Measurements from ENCODE around the gene MTCL1. TPM values are rescaled to one million over a fixed set of nuclear protein-coding genes. Genes with fewer than 3 reads are reported as not detected.

MTCL1 gene
- total RNA-seq, 1 donor from 2014 or later, result 15.9 TPM

DNA sequence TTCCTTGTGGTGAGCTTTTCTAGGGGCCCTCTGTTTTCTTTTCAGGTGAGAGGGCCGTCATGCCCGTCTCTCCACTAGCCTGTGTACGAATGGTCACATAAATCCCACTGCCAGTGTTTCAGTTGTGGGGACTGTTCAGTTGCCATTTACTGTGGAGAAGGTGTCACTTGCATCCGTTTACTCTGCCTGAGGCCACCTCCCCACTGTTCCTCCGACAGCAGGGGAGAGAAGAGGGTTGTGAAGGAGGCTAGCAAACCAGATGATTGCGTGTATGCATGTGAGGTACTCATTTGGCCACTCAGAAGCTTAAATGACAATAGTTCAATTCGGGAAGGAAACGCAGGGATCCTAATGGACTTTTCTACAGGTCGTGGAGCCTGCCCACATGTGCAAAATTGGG lies 3.3 kb downstream of the MTCL1 start:
- DNase-seq (ENCODE audit: low spot score in 2 of 2) (no peak), FAIRE-seq (no peak)

DNA sequence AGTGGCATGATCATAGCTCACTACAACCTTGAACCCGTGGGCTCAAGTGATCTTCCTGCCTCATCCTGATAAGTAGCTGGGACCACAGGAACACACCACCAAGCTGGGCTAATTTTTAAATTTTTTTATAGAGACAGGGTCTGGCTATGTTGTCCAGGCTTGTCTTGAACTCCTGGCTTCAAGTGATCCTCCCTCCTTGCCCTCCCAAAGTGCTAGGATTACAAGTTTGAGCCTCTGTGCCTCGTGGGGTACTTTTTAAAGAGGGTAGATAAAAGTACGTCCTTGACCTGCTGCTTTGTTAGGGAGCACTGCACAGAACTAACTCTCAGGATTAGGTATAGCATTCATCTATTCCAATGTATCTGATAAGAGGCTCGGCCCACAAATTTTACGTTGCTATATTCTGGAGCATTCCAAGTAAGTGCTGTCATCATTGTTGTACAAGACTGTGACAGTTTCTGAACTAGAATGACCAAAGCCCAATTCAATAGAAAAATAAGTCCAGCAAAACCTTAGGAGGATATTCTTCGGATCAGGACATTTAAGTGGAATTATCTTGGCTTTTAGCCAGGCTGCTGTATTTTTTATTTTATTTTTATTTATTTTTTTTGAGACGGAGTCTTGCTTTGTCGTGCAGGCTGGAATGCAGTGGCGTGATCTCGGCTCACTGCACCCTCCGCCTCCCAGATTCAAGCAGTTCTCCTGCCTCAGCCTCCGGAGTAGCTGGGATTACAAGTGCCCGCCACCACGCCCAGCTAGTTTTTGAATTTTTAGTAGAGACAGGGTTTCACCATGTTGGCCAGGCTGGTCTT lies 4.1 kb downstream of the MTCL1 start:
- no peak for FAIRE-seq
- DNase-seq (ENCODE audit: low spot score in 2 of 2), result no peak

DNA sequence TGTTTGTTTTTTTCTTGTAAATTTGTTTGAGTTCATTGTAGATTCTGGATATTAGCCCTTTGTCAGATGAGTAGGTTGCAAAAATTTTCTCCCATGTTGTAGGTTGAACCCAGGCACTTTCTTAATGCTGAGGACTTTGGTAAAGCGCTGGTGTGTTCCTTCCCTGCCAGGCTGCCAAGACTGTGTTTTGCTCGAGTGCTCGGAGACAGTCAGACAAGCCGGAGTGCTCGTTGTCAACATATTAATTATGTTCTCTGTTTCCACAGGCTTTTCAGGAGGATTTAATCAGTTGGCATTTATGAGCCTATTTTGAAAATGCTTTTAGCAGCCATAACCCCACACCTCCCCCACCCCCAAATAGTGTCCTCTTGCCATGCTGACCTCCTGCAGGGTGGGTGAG lies 6.4 kb downstream of the MTCL1 start:
- no peak for FAIRE-seq

DNA sequence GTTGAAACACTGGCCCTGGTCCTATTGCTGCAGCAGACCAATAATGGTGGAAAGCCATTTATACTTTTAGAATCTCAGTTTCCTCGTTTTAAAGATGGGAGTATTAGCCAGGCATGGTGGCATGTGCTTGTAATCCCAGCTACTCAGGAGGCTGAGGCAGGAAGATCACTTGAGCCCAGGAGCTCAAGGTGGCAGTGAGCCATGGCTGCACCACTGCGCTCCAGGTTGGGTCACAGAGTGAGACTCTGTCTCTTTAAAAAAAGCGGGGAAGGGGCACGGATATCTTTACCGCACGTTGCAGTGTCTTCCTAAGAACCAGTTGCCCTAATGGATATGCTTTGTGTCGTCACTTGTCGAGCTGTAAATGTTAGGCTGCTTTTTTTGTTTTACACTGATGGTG lies 8.3 kb downstream of the MTCL1 start:
- no peak for DNase-seq (ENCODE audit: low spot score in 2 of 2)
- no peak for FAIRE-seq

More for the DNA sequence above, 6.4 kb downstream of the MTCL1 start:
- DNase-seq (ENCODE audit: low spot score in 2 of 2), result no peak

DNA sequence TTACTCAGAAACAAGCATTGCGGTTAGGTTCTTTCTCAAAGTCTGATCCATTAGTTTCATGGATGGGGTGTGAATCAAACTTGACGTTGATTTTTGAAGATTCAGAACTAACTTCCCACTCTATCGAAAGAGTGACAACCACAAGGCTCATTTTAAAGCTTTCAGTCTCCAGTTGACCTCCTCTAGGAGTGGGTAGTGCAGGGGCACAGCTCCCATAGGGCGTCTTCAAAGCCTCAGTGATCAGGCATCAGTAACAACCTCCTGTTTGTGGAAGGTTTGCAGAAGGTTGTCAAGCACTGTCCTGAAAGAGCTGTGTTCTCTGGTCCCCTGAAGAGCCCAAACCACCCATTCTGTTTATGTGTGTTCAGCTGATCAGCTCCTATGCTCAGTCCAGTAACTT lies 10.2 kb downstream of the MTCL1 start:
- FAIRE-seq (no peak), DNase-seq (ENCODE audit: low spot score in 2 of 2) (no peak)

DNA sequence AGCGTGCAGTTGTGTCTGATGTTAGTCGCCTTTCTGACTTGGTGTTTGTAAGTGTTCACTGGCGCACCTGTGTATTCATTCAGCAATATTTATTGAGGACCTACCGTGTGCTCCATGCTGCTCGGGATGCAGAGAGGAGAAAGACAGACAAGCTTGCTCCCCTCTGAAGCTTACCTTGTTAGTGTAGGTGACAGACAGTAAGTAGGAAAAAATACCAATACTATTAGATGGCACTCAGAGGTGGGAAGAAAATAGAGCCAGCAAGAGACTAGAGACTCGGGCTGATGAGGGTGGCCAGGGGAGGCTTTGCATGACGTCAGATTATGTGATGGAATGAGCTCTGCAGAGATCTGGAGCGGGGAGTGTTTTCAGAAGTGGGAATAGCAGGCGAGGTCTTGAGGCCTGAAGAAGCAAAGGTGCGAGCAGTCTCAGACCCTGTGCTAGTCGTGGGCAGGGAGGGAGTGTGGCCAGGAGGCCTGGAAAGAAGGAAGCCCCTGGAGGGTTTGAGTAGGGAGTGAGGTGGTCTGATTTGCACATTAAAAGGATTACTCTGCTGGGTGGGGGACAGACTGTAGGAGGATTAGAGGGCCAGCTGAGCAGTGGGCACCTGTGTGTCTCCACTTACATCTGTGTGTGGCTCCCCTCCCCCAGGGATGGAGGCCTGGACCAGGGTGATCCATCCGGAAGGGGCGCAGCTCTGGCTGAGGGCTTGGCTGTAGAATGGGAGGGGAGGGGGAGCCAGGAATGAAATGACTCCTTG lies 11.8 kb downstream of the MTCL1 start:
- FAIRE-seq, result no peak
- no peak for DNase-seq (ENCODE audit: low spot score in 2 of 2)

DNA sequence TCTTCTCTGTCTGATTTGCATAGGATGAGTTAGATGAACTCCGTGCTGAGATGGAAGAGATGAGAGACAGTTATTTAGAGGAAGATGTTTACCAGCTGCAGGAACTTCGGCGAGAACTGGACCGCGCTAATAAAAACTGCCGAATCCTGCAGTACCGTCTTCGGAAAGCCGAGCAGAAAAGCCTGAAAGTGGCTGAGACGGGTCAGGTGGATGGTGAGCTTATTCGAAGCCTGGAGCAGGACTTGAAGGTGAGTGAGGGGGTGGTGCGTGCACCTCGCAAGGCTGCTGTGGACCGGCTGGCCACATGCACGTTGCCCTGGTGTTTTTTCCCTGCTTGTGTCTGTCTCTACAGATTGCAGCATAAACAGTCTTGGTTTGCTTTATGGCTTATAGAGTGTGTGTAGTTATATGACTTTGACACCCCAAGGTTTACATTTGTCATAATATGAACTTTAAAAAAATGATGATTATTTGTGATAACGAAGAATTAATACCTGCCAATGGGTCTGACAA lies 13.1 kb downstream of the MTCL1 start:
- FAIRE-seq (no peak), DNase-seq (ENCODE audit: low spot score in 2 of 2) (no peak)

DNA sequence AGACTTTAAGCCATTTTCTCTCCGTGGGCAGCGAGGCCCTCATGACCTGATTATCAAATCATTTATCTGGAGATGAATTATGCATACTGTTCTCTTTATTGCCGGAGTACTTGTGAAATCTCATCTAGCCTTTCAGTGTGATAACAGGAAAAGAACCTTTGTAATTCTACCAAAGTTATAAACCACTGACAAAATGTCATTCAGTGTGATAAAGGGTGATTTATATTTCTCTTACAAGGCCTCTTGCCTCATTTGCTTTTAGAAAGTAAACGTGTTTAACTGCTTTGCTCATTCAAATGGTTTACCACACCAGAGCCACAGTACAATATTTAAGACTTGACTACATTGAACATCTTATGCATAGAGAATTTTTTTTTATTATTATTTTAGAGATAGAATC lies 13.8 kb downstream of the MTCL1 start:
- FAIRE-seq (no peak), DNase-seq (ENCODE audit: low spot score in 2 of 2) (no peak)

DNA sequence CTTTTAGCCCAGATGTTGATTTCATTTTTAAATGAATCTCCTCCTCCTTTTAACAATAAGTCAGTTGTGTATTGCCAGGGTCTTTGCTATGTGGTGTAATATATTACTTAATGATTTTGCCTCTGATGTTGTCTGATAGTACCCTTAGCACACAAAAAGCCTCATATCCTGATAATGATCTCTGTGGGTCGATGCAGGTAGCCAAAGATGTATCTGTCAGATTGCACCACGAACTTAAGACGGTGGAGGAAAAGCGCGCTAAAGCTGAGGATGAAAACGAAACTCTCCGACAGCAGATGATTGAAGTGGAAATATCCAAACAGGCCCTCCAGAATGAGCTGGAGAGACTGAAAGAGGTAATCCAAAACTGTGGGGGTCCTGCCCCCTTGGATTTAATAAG lies 14.8 kb downstream of the MTCL1 start:
- FAIRE-seq (no peak), DNase-seq (ENCODE audit: low spot score in 2 of 2) (no peak)

DNA sequence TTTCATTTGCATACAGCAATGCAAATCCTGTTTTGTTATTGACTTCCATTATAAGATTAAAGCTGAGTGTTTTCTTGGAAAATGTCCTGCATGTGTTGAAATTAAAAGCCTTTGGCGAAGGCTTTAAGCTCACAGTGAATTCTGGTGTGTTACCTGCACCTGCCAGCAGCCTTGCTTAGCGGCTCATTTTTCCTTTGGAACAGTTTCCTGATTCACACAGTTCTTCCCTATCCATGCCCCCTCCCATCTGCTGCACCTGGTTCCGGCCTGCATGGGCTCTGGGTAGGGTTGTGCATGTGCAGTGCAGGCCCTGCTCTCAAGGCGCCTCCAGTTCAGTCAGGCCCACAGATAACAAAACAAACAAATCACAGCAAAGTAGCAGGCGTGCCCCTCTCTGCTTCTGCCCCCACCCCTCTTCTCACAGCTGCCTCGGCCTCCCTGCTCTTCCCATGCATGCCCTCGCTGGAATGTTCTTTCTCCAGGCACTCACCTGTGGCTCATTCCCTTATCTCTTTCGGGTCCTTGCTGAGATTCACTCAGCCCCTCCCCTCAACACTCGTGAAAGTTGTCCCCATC lies 15.8 kb downstream of the MTCL1 start:
- DNase-seq (ENCODE audit: low spot score in 2 of 2) (no peak), FAIRE-seq (no peak)

DNA sequence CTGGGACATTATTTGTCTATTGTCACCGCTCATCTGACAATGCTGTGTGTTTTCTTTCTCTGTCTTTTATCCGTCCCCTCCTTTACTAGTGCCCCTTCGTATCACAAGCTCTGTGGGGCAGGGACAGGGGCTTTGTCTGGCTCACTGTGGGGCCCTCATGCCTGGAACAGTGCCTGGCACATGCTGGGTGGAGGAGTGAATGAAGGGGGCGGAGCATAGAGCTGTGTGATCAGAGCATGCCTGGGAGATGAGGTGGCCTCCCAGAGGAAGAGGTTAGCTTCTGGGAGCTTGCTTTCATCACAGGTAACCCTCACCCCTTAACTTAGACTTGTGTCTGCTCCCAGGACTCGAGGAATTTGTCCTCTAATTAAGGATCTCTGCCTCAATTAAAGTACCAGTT lies 16.4 kb downstream of the MTCL1 start:
- DNase-seq (ENCODE audit: low spot score in 2 of 2), result no peak
- no peak for FAIRE-seq

DNA sequence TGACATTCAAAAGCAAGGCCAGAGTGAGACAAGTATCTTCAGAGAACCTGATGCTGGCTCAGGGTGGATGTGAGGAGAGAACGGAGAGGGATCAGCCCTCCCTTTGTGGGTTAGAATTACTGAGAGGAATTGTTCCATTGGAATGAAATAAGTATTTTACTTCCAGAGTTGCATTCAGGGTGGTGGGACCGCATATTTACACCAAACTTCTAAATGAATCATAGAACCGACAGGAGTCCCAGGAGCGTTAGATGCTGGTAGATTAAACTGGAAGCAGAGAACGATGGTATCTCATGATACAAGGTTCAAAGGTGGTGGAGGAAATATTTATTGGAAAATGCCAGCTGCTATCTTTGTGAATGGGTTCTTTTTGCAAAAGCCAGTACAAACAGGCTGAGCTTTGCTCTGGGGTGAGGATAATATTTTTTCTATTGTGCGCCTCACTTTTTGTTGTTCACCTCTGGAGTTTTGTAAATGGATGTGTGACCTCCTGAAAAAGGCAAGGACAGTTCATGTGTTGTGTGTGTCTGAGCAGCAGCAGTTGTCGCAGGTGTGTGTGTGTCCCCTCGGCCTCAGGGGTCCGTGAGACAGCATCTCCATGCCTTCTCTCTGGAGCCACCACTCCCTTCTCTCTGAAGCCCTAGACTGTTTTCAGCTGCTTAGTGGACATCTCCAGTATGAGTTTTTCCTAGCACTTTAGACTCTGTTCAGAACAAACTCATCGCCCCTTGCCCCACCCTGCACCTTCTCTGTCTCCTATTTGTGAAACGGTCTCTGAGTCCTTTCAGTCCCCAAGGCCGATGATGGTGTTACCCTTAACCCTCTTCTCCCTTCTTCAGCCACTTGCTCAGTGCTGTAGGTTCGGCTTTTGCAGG lies 17.8 kb downstream of the MTCL1 start:
- DNase-seq (ENCODE audit: low spot score in 2 of 2) (no peak), FAIRE-seq (no peak)

DNA sequence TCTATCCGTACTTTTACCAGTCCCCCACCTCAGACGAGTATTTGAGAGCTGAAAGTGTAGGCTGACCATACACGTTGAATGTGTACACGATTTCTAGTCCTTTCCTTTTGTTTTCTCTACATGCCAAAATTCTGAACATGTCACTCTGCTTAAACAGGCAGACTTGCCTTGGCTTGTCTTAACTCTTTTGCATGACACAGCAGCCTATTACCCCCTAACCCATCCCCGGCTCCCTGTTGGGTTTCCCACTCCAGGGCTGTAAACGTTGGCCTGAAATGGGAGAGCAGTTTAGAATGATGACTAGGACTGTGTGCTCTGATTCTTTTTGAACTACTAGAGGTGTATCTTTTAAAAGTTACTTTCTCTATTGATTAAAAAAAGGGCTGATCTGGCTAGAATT lies 19.1 kb downstream of the MTCL1 start:
- no peak for FAIRE-seq
- DNase-seq (ENCODE audit: low spot score in 2 of 2), result no peak

DNA sequence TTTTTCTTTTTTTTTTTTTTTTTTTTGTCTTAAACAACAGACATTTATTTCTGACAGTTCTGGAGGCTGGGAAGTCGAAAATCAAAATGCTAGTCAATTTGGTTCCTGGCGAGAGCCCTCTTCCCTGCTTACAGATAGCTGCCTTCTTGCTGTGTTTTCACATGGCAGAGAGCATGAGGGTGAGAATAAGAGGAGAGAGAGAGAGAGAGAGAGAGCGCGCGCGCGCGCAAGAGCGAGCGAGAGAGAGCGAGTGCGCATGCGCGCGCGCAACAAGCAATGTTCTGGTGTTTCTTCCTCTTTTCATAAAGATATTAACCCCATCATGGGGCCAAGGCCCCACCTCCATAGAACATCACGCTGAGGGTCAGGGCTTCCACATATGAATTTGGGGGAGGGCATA lies 20.9 kb downstream of the MTCL1 start:
- FAIRE-seq, result no peak
- DNase-seq (ENCODE audit: low spot score in 2 of 2), result no peak

DNA sequence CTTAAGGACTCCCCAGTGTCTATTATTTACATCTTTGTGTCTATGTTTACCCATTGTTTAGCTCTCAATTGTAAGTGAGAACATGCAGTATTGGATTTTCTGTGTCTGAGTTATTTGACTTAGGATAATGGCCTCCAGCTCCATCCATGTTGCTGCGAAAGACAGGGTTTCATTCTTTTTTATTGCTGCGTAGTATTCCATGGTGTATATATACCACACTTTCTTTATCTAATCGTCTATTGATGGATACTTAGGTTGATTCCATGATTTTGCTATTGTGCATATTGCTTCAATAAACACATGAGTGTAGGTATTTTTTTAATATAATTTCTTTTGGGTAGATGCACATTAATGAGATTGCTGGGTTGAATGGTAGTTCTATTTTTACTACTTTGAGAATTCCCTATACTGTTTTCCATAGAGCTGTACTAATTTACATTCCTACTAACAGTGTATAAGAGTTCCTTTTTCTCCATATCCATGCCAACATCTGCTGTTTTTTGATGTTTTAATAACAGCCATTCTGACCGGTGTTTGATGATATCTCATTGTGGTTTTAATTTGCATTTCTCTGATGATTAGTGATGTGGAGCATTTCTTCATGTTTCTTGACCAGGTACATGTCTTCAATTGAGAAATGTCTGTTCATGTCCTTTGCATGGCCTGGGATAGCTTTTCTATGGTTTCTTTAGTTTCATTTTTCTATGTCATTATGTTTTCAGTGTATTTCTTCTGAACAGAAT lies 21.8 kb downstream of the MTCL1 start:
- DNase-seq (ENCODE audit: low spot score in 2 of 2) (no peak), FAIRE-seq (no peak)

DNA sequence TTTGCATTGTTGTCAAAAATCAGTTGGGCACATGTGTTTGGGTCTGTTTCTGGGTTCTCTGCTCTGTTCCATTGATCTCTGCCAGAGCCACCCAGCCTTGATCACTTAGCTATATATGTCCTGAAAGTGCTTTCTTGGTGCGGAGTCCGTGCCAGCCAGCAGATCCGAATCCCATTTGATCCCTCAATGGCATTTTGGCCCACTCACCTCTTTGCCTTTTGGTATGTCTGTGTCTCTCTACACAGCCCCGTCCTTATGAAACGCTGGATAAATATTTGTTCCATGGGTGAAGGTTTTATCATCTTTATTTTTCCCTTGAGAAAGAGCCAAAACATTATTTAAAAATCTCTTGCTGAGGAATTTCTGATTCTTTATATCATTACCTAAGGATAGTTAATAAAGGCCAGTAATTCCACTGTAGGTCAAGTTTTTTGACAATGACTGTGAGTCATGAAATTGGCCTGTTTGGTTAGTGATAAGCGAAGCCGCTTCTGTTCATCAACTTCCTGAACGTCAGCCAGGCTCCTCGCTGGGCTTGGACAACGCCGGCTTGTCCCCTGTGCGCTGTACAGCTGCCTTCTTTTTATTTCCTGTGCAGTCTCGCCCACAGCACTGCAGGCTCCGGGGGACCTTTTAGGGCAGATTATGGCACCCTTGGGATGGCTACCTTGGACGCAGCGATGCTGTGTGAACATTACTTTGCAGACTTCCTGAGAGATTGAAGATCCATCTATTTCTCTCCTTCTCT lies 24.9 kb downstream of the MTCL1 start:
- DNase-seq (ENCODE audit: low spot score in 2 of 2), result peak in 1 of 2 donors; percentile 28
- no peak for FAIRE-seq

DNA sequence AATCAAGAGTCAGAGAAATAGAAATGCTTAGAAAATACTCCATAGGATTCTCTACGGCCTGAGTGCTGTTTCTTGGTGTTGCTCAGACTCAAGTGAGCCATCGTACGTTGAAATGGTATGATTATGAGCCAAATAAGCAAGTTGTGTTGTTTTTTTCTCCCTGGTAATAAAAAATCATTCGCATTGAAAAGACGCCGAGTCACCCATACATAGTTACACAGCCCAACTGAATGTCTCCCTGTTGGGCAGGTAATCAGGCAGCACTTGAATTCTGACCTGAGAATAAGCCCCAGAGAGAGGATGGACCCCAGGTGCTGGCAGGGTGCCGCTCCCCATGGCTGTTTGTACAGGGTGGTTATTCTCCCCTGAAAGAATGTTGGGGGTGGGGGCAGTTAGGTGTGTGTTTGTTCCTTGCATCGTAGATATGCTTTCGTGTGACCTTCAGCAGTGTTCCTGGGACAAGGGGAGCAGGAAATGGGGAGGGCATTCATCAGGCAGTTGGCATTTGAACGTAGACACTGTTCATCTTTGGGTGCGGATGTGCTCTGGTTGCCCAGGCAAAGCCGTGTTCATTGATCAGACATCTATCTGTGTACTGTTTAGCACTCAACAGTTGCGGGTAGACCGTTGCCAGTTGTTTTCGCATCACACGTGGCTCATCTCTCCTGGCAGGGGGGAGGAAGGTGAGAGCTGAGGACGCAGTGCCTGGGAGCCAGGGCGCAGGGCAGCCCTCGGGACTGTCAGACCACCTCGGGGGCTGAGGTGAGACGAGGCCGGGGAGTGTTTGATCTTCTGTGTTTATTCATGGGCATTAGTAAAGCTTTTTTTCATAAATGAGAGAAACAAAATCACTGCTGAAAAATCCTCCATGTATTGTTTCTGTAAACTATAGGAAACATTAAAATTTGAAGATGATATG lies 27.3 kb downstream of the MTCL1 start:
- no peak for FAIRE-seq

DNA sequence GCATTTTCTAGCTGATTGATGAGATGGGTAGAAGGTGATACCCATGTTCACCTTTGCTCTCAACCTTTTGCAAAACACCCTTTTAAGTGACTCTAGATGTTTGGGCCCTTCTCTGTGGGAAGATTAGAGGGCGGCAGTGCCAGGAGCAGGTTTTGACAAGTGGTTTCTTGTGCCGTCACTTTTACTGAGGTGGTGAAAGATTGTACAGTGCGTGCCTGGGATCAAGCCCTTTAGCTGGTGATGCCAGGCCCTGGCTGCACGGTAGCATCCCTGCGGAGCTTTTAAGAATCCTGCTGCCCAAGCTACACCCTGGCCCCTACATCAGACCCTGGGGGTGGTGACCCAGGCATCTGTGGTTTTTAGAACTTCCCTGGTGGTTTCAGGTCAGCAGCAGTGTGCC lies 29.1 kb downstream of the MTCL1 start:
- FAIRE-seq (no peak), DNase-seq (ENCODE audit: low spot score in 2 of 2) (no peak)

More for the DNA sequence above, 27.3 kb downstream of the MTCL1 start:
- DNase-seq (ENCODE audit: low spot score in 2 of 2), result no peak

Data from frontal cortex (tissue), 4 donors.